ENCODE measurements around the gene TNFRSF11A. TPM values are rescaled to one million over a fixed set of nuclear protein-coding genes. Genes with fewer than 3 reads are reported as not detected.

TNFRSF11A gene
- total RNA-seq, 1 experiment from 2014 or later, result 2.3 TPM

DNA sequence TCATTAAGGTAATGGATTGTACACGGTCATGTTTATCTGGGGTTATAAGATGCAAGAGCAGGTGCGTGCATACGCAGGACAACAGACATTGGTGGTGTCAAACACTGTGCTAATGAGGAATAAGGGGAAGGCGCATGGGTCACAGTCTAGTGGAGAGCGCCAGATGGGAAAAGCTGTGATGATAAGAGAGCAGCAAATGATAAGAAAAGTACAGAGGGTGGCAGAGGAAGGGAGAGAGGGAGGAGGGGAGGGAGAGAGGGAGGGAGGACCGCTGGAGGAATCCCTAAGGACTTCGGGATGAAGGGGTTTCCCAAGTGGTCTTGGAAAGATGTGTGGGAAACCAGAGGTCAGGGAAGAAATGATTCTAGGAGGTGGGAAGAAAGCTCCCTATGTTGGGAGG, 2.9 kb downstream of the TNFRSF11A start:
- ChIA-PET CTCF (interaction anchor here (0.6 to 3.0 kb wide), 7 partner anchors 12 to 1974 kb away, joined by 3 to 12 read pairs (median 4); no protein-coding TSS in a partner anchor), POLR2A (interaction anchor here (0.5 to 0.6 kb wide), 3 partner anchors 13 to 845 kb away, joined by 3 read pairs; no protein-coding TSS in a partner anchor)
- Mint-ChIP-seq H3K4me3 (ENCODE audit: unreplicated experiment) (no peak overlapping the region), H3K4me1 (ENCODE audit: insufficient read depth, unreplicated experiment) (peaks cover 18% of the 10 kb centered on the region), H3K36me3 (ENCODE audit: insufficient read depth, unreplicated experiment) (no peaks in the 10 kb centered on the region), H3K9me3 (ENCODE audit: unreplicated experiment) (no peaks in the 10 kb centered on the region), H3K27me3 (ENCODE audit: insufficient read depth, unreplicated experiment) (peaks cover 16% of the 10 kb centered on the region), H3K27ac (ENCODE audit: low read depth, unreplicated experiment) (no peak overlapping the region)
- TF ChIP-seq, protein P1, sequence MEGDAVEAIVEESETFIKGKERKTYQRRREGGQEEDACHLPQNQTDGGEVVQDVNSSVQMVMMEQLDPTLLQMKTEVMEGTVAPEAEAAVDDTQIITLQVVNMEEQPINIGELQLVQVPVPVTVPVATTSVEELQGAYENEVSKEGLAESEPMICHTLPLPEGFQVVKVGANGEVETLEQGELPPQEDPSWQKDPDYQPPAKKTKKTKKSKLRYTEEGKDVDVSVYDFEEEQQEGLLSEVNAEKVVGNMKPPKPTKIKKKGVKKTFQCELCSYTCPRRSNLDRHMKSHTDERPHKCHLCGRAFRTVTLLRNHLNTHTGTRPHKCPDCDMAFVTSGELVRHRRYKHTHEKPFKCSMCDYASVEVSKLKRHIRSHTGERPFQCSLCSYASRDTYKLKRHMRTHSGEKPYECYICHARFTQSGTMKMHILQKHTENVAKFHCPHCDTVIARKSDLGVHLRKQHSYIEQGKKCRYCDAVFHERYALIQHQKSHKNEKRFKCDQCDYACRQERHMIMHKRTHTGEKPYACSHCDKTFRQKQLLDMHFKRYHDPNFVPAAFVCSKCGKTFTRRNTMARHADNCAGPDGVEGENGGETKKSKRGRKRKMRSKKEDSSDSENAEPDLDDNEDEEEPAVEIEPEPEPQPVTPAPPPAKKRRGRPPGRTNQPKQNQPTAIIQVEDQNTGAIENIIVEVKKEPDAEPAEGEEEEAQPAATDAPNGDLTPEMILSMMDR (IDR thresholded peaks at IDR 0.05; ENCODE audit: unreplicated experiment), result no peak
- DNase-seq (ENCODE audit: unreplicated experiment), result no peak
- no TSS peak for BruUV-seq (replicated peaks)
- intact Hi-C loops (cut with micrococcal nuclease), result loop anchor here (5.0 kb wide), 1 partner anchor 146 kb away; no protein-coding TSS in a partner anchor

DNA sequence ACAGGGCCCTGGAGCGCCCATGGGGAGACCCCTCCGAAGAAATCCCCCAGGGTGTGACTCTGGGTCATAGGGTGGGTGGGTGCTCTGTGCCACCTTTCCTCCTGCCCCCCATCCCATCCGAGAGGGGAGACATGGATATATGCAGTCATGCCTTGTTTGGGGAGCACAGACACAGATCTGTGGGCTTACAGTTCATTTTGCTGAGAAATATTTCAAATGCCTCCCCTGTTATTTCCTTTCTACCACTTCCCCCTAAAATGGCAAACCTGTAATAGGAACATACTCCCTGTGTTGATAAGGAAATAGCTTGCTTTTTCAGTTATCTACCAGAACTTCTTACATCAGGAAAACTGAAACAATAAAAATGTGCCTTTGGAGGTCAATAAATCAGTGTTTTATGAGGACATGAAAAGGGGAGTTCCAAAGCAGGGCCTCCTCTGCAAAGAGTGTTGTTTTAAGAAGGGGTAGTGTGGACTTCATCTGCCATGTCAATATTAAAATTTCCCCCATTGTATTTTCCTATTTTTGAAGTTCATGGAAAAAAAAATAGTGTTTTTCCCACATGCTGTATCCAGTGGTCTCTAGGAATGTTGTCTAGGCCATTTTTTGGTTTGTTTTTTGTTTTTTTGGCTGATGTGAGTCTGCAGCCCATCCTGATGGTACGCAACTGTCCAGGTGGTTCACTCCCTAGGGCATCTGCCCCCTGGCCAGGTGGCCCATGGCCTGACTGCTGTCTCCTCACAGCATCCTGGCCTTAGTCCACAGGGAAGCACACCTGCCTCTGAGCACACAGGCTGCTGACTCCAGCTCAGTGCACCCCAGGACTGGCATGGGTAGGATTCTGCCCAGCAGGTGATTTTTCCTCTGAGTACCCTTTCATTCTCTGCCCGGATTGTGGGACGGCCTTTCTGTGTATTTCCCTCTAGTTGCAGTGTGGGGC, 3.7 kb downstream of the TNFRSF11A start:
- Mint-ChIP-seq H3K36me3 (ENCODE audit: insufficient read depth, unreplicated experiment) (no peaks in the 10 kb centered on the region), H3K9me3 (ENCODE audit: unreplicated experiment) (no peaks in the 10 kb centered on the region), H3K4me1 (ENCODE audit: insufficient read depth, unreplicated experiment) (peaks cover 18% of the 10 kb centered on the region), H3K27me3 (ENCODE audit: insufficient read depth, unreplicated experiment) (peaks cover 7% of the 10 kb centered on the region), H3K27ac (ENCODE audit: low read depth, unreplicated experiment) (no peak overlapping the region), H3K4me3 (ENCODE audit: unreplicated experiment) (no peak overlapping the region)
- no peak for DNase-seq (ENCODE audit: unreplicated experiment)
- BruUV-seq (replicated peaks), result no TSS peak
- intact Hi-C loops (cut with micrococcal nuclease), result loop anchor here (5.0 kb wide), 1 partner anchor 147 kb away; no protein-coding TSS in a partner anchor
- ChIA-PET CTCF (interaction anchor here (0.6 to 2.1 kb wide), 6 partner anchors 13 to 458 kb away, joined by 3 to 5 read pairs (median 4); no protein-coding TSS in a partner anchor), POLR2A (no interaction called here)
- TF ChIP-seq, protein P1 (IDR thresholded peaks at IDR 0.05; ENCODE audit: unreplicated experiment), result no peak

DNA sequence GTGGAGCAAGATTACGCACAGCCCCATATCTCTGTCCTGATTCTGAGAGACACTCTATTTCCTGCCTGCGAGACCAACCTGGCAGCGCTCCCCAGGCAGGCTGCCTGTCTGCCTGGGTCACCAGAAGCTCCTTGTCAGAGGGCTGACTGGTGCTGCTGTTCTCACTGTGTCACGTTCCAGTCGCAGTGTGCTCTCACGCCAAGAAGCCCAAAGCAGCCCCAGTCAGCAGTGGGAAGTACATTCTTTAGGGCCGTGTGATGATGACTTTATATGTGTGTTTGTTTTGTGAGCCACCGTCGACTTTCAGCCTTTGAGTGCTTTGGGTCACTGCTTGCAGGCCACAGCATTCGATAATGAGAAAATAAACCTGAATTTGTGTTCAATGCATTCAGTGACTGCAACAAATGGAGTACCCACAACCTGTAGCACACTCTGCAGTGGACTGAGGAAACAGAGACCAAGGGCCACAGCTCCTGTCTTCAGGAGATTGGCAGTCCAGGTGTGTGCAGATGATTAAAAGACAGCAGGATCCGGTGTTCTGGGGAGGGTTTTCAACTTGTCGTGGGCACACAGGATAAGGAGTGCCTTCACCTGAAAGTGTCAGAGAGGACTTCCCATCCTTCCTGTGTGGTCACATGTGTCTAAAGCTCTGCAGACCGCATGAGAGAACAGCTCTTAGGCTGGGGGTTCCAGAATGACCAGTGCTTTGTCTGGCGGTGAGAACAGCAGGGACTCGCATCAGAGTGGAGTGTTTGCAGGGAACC, 4.8 kb downstream of the TNFRSF11A start:
- intact Hi-C loops (cut with micrococcal nuclease), result loop anchor here (5.0 kb wide), 1 partner anchor 148 kb away; no protein-coding TSS in a partner anchor
- Mint-ChIP-seq H3K36me3 (ENCODE audit: insufficient read depth, unreplicated experiment) (no peaks in the 10 kb centered on the region), H3K27ac (ENCODE audit: low read depth, unreplicated experiment) (no peak overlapping the region), H3K9me3 (ENCODE audit: unreplicated experiment) (no peaks in the 10 kb centered on the region), H3K4me1 (ENCODE audit: insufficient read depth, unreplicated experiment) (peaks cover 25% of the 10 kb centered on the region), H3K4me3 (ENCODE audit: unreplicated experiment) (no peak overlapping the region), H3K27me3 (ENCODE audit: insufficient read depth, unreplicated experiment) (no peaks in the 10 kb centered on the region)
- no TSS peak for BruUV-seq (replicated peaks)
- POLR2A ChIA-PET, result no interaction called here
- TF ChIP-seq, protein P1 (IDR thresholded peaks at IDR 0.05; ENCODE audit: unreplicated experiment), result no peak
- CTCF ChIA-PET, result interaction anchor here (0.7 kb wide), 1 partner anchor 39 kb away, joined by 3 read pairs; no protein-coding TSS in a partner anchor
- peak; percentile 36 for DNase-seq (ENCODE audit: unreplicated experiment)

DNA sequence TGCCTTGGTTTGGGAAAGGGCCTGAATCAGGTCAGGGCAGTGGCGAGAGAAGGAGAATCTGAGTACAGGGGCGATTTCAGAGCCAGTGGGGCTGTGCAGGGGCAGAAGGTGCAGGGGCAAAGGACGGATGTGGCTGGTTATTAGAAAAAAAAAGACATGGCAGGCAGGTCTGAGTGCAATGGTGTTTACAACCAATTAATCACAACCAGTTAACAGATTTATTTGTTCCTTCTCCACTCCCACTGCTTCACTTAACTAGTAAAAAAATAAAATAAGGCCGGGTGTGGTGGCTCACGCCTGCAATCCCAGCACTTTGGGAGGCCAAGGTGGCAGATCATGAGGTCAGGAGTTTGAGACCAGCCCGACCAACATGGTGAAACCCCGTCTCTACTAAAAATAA, 5.5 kb downstream of the TNFRSF11A start:
- intact Hi-C loops (cut with micrococcal nuclease), result no loop called here
- H3K4me1 Mint-ChIP-seq (ENCODE audit: insufficient read depth, unreplicated experiment), result peaks cover 25% of the 10 kb centered on the region

More for the DNA sequence above, 5.5 kb downstream of the TNFRSF11A start:
- Mint-ChIP-seq H3K4me3 (ENCODE audit: unreplicated experiment) (no peak overlapping the region), H3K27ac (ENCODE audit: low read depth, unreplicated experiment) (no peak overlapping the region), H3K36me3 (ENCODE audit: insufficient read depth, unreplicated experiment) (no peaks in the 10 kb centered on the region), H3K27me3 (ENCODE audit: insufficient read depth, unreplicated experiment) (no peaks in the 10 kb centered on the region), H3K9me3 (ENCODE audit: unreplicated experiment) (no peaks in the 10 kb centered on the region)
- TF ChIP-seq, protein P1 (IDR thresholded peaks at IDR 0.05; ENCODE audit: unreplicated experiment), result no peak
- no peak for DNase-seq (ENCODE audit: unreplicated experiment)
- BruUV-seq (replicated peaks), result no TSS peak
- CTCF ChIA-PET, result interaction anchor here (1.1 kb wide), 1 partner anchor 10 kb away, joined by 4 read pairs; no protein-coding TSS in a partner anchor
- POLR2A ChIA-PET, result no interaction called here
